Fibroblast of pulmonary artery (primary cell): Measurements from ENCODE around the gene DIAPH3.
"Not testable (repeated sequence)": the region's sequence is repeated elsewhere in the genome, so short reads cannot be mapped to it uniquely, and the experiment has no call there.

Experiments used
- DNase-seq: peaks from one replicate; pipeline ENCODE4 v3.0.0-alpha.2; 2010; ENCODE audit warnings: low read depth
- H3K4me3 ChIP-seq: replicated peaks from 2 replicates; pipeline ENCODE4 v1.5.1; 2011; ENCODE audit warnings: low read depth, mild to moderate bottlenecking, control low read depth, low read length, moderate library complexity
- CTCF ChIP-seq: IDR thresholded peaks from 2 replicates; pipeline ENCODE4 v1.5.1; 2011; ENCODE audit warnings: mild to moderate bottlenecking, control low read depth, low read length, inconsistent platforms; ENCODE audit errors: missing control alignments

The DIAPH3 gene

GRCh38 chr13:60051754-60052285, 111.9 kb downstream of the DIAPH3 start:
- TF ChIP-seq CTCF, result no peak
- DNase-seq, result no peak
- H3K4me3 ChIP-seq, result no peak overlapping the region

- H3K4me3 ChIP-seq, DNase-seq: not testable (repeated sequence)
These were observed 115.4 kb downstream of the DIAPH3 start for GRCh38 chr13:60048353-60048752.

- no peak for TF ChIP-seq CTCF
- no peak overlapping the region for H3K4me3 ChIP-seq
- DNase-seq, result peak; percentile 17
These were observed 115.8 kb downstream of the DIAPH3 start for GRCh38 chr13:60047918-60048317.

GRCh38 chr13:60044321-60044720, 119.4 kb downstream of the DIAPH3 start:
- H3K4me3 ChIP-seq, result no peak overlapping the region
- DNase-seq, result no peak
- no peak for TF ChIP-seq CTCF

GRCh38 chr13:60043262-60043661, 120.5 kb downstream of the DIAPH3 start:
- H3K4me3 ChIP-seq, result no peak overlapping the region
- TF ChIP-seq CTCF, result no peak
- DNase-seq, result peak; percentile 18

- not testable (repeated sequence) for H3K4me3 ChIP-seq, DNase-seq
These were observed 123.1 kb downstream of the DIAPH3 start for GRCh38 chr13:60040668-60041067.

- no peak for DNase-seq
- H3K4me3 ChIP-seq, result no peak overlapping the region
- no peak for TF ChIP-seq CTCF
These were observed 127.9 kb downstream of the DIAPH3 start for GRCh38 chr13:60035874-60036273.

- no peak overlapping the region for H3K4me3 ChIP-seq
- TF ChIP-seq CTCF, result no peak
- DNase-seq, result no peak
These were observed 130.9 kb downstream of the DIAPH3 start for GRCh38 chr13:60032851-60033250.
